GM12878 (cell line): ENCODE results near the gene MBNL1. TPM values are rescaled to one million over a fixed set of nuclear protein-coding genes. Genes with fewer than 3 reads are reported as not detected.

Experiments used
- ATAC-seq: fragments of 200-7000 bp; cut with Tn5 transposase; 3 replicates; pipeline ENCODE4 v1.9.1; 2020; ENCODE audit warnings: mild to moderate bottlenecking, moderate library complexity
- BruUV-seq: library from RNA; stranded (reverse); fragments of 400-500 nt; replicated peaks from 2 replicates; lab custom pipeline; 2021; lab: Mats Ljungman, UMichigan
- CTCF ChIA-PET: fragments of 300-600 bp; sonication (Branson Sonifier 250); formaldehyde crosslinking; extraction: SDS; loops from one replicate; lab custom pipeline; 2021; ENCODE audit warnings: inconsistent platforms; lab: Yijun Ruan, JAX
- POLR2A ChIA-PET: fragments of 350-600 bp; formaldehyde crosslinking; extraction: SDS; loops from one replicate; lab custom pipeline; 2021; ENCODE audit warnings: inconsistent platforms; lab: Charles Lee
- RAD21 ChIA-PET: fragments of 300-600 bp; sonication (Branson Sonifier 250); formaldehyde crosslinking; loops from one replicate; lab custom pipeline; 2023; ENCODE audit warnings: antibody characterized with exemption; ENCODE audit not compliant: unreplicated experiment; lab: Charles Lee
- SMC1A ChIA-PET: fragments of 300-600 bp; sonication (Branson Sonifier 250); formaldehyde crosslinking; loops from one replicate; lab custom pipeline; 2023; ENCODE audit not compliant: unreplicated experiment, uncharacterized antibody; lab: Charles Lee
- DNase-seq: peaks from one replicate; pipeline ENCODE4 v3.0.0-alpha.2; 2011; ENCODE audit warnings: low read depth, low spot score
- FAIRE-seq: peaks from 3 replicates; lab custom pipeline; 2011; peaks lifted over from hg19 to GRCh38; lab: Jason Lieb, UNC
- H2AFZ ChIP-seq: 2 replicates; pipeline ENCODE4 v1.6.0; 2011; ENCODE audit warnings: low read depth, low read length, control low read depth; ENCODE audit not compliant: control insufficient read depth
- H3K27ac ChIP-seq: 2 replicates; pipeline ENCODE4 v1.5.1; 2011; ENCODE audit warnings: control low read depth; ENCODE audit not compliant: control insufficient read depth, insufficient read depth
- H3K27me3 ChIP-seq, 2 experiments: replicated peaks in 1 of 2; 2 replicates each; pipeline versions ENCODE4 v1.6.0 to v1.6.1; 2011; ENCODE audit warnings: low read length in 1 of 2; ENCODE audit not compliant: control insufficient read depth in 2 of 2, insufficient read depth in 2 of 2
- H3K36me3 ChIP-seq, 2 experiments: 2 replicates each; pipeline ENCODE4 v1.5.1; 2011; ENCODE audit warnings: low read length in 1 of 2; ENCODE audit not compliant: control insufficient read depth in 2 of 2, insufficient read depth in 2 of 2
- H3K4me1 ChIP-seq: 2 replicates; pipeline ENCODE4 v1.6.1; 2011; ENCODE audit warnings: mild to moderate bottlenecking, low read length, moderate library complexity, mixed read lengths; ENCODE audit not compliant: control insufficient read depth, insufficient read depth
- H3K4me2 ChIP-seq: 2 replicates; pipeline ENCODE4 v1.6.0; 2011; ENCODE audit warnings: control low read depth; ENCODE audit not compliant: control insufficient read depth, insufficient read depth
- H3K4me3 ChIP-seq: fragments of 200-600 bp; sonication (generic); 2 replicates; pipeline ENCODE4 v1.5.1; 2016
- H3K79me2 ChIP-seq: 2 replicates; pipeline ENCODE4 v1.6.0; 2011; ENCODE audit warnings: low read length; ENCODE audit not compliant: control insufficient read depth, insufficient read depth
- H3K9ac ChIP-seq: 2 replicates; pipeline ENCODE4 v1.8.0; 2011; ENCODE audit warnings: low read length, control low read depth, mixed read lengths; ENCODE audit not compliant: control insufficient read depth, insufficient read depth
- H3K9me3 ChIP-seq: replicated peaks from 3 replicates; pipeline ENCODE4 v1.5.1; 2011; ENCODE audit warnings: mild to moderate bottlenecking, low read length; ENCODE audit not compliant: control insufficient read depth, insufficient read depth
- H4K20me1 ChIP-seq: 2 replicates; pipeline ENCODE4 v1.6.0; 2011; ENCODE audit not compliant: control insufficient read depth, insufficient read depth
- CBX3 ChIP-seq: fragments of 200-600 bp; sonication (generic); IDR thresholded peaks from 2 replicates; pipeline ENCODE4 v1.6.1; 2016; ENCODE audit warnings: low read depth, borderline replicate concordance
- JUNB ChIP-seq: IDR thresholded peaks from 2 replicates; pipeline ENCODE4 v1.6.1; 2016; ENCODE audit warnings: antibody characterized with exemption, mild to moderate bottlenecking
- MEF2A ChIP-seq: IDR thresholded peaks from 2 replicates; pipeline ENCODE4 v1.6.1; 2011; ENCODE audit warnings: low read depth, mild to moderate bottlenecking, low read length, moderate library complexity; ENCODE audit not compliant: insufficient read depth
- SP1 ChIP-seq: IDR thresholded peaks from one replicate; pipeline ENCODE4 v1.6.1; 2011; ENCODE audit warnings: low read depth, low read length
- TCF7 ChIP-seq: IDR thresholded peaks from 2 replicates; pipeline ENCODE4 v1.6.1; 2014; ENCODE audit warnings: antibody characterized with exemption, borderline replicate concordance
- YY1 ChIP-seq: IDR thresholded peaks from 2 replicates; pipeline ENCODE4 v1.6.1; 2011; ENCODE audit warnings: low read depth, mild to moderate bottlenecking, low read length
- WGBS: methylation state at CpG from one replicate; pipeline ENCODE4 v1.1.6; 2016; ENCODE audit warnings: low lambda C conversion rate; ENCODE audit not compliant: insufficient replicate concordance, insufficient coverage; ENCODE audit errors: missing lambda C conversion rate; 5-methylcytosine and 5-hydroxymethylcytosine counted together
- in situ Hi-C: fragments of 300-500 bp; cut with MboI; formaldehyde crosslinking; loops from 9 replicates; pipeline ENCODE4 v1.14.3; 2018; ENCODE audit warnings: mixed read lengths
- intact Hi-C: fragments of 100-400 bp; cut with micrococcal nuclease; formaldehyde crosslinking; loops from one replicate; pipeline ENCODE4 v1.14.2; 2022; ENCODE audit not compliant: unreplicated experiment
- polyA plus RNA-seq, 11 experiments: library from polyadenylated mRNA; depleted of rRNA in 4 of 11; unstranded in 6 of 11; stranded (reverse) in 5 of 11; fragments of >200 nt; fragmentation: Nextera tagmentation in 4 of 11; fragmentation: Illumina TruSeq in 1 of 11; extraction: Ambion mirVana in 4 of 11; extraction: Trizol in 1 of 11; gene quantifications; 1 replicate in 1 of 11; 2 replicates in 10 of 11; pipeline versions ENCODE4 v1.2.1 to v1.2.3, GENCODE V29; 2011 to 2016; ENCODE audit warnings: inconsistent platforms in 2 of 11, missing spikeins in 2 of 11, low read depth in 1 of 11
- total RNA-seq, 4 experiments: library from RNA; depleted of rRNA in 3 of 4; stranded (reverse); fragments of >200 nt in 3 of 4; fragmentation: Illumina TruSeq in 1 of 4; extraction: Trizol in 1 of 4; gene quantifications; 2 replicates each; pipeline versions ENCODE4 v1.2.1 to v1.2.3, GENCODE V29; 2013 to 2021
- TF ChIP-seq, protein P1 (sequence below): fragments of 150-350 bp; IDR thresholded peaks from 2 replicates; pipeline ENCODE4 v1.6.1; 2014; ENCODE audit warnings: mild to moderate bottlenecking, low read depth, low read length
- TF ChIP-seq, protein P2 (sequence below): IDR thresholded peaks from 2 replicates; pipeline ENCODE4 v1.6.1; 2012; ENCODE audit warnings: improper control_type of control experiment, low read depth, low read length; ENCODE audit not compliant: insufficient replicate concordance
- TF ChIP-seq, protein P3 (sequence below): IDR thresholded peaks from 2 replicates; pipeline ENCODE4 v1.6.1; 2011; ENCODE audit warnings: mild to moderate bottlenecking, low read depth, low read length, moderate library complexity; ENCODE audit not compliant: insufficient replicate concordance

The MBNL1 gene
- total and polyA plus RNA-seq, 10 of the 15 experiments (the other 5 are each of a cell fraction or from before 2014, with no cell fraction given) = 59.6 to 337 (median 143) TPM

DNA sequence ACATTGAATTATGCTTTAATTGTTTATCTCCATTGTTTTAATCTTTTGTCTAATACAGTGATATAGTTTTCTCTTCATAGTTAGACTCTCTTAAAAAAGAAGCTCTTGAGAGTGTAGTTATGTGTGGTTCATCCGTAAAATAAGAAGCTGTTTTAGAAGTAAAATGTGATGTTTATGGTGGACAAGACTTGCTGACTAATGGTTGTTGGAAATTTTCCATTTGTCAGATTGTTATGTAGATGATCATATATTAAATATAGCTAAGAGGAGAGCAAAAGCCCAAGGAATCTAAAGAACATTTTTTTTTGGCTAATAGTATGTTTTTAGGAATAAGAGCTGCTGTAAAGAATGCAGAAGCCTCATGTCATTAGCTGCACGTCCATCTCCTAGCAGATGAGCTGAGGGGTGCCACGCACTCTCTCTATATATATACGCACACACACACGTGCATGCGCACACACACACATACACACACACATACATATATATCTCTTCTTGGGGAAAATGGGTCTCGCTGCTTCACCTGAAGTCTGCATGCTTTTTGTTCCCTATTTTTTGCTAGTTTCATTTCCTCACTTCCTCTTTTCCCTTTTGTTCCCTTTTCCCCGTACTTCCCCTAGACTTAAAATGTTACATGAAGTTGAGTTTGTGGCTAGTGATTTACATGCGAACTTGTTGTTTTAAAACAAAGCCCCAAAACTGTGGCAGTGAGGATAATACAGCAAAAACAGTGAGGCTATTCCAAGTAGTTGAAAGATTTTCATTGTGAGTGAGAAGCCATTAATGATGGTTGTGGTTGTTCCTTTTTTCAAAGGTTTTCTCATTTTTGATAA, 107.8 kb downstream of the MBNL1 start:
- under 1% methylated on average over 9 of the region's 9 CpGs for WGBS
- ChIA-PET CTCF (interaction anchor here (0.6 to 1.8 kb wide), 7 partner anchors 10 to 300 kb away, joined by 3 to 5 read pairs (median 3); no protein-coding TSS in a partner anchor), POLR2A (interaction anchor here (0.5 to 1.3 kb wide), 6 partner anchors 10 to 66 kb away, joined by 3 to 4 read pairs (median 3); no protein-coding TSS in a partner anchor), SMC1A (interaction anchor here (0.6 to 4.6 kb wide), 25 partner anchors 13 to 199 kb away, joined by 3 to 55 read pairs (median 4); no protein-coding TSS in a partner anchor), RAD21 (interaction anchor here (0.7 to 2.3 kb wide), 20 partner anchors 10 to 200 kb away, joined by 3 to 14 read pairs (median 4); partner anchors contain the start of gene MBNL1)
- H3K27me3 ChIP-seq = no peaks in the 10 kb centered on the region
- peaks cover 11% of the 10 kb centered on the region for H3K9me3 ChIP-seq
- peak overlapping the region; percentile 61 for H3K4me2 ChIP-seq
- in situ Hi-C loops (no loop called here), intact Hi-C loops (loop anchor here (2.0 to 10.0 kb wide), 3 partner anchors 74 to 302 kb away; partner anchors contain the start of gene MBNL1)
- peak; percentile 83 for ATAC-seq
- H3K79me2 ChIP-seq = peaks cover 93% of the 10 kb centered on the region
- peak overlapping the region; percentile 45 for H3K9ac ChIP-seq
- no peak overlapping the region for H2AFZ ChIP-seq
- peak; percentile 97 for DNase-seq
- peaks cover 30% of the 10 kb centered on the region for H3K4me1 ChIP-seq
- peak overlapping the region; percentile 90 for H3K27ac ChIP-seq
- TSS peak; percentile 99 for BruUV-seq
- peak; percentile 94 for FAIRE-seq
- no peaks in the 10 kb centered on the region for H4K20me1 ChIP-seq
- peaks cover 1 to 11% of the 10 kb centered on the region in 2 experiments; a peak in 2 of 4 replicates for H3K36me3 ChIP-seq
- no peak overlapping the region; the same call in 1 of the 2 replicates for H3K4me3 ChIP-seq
- TF ChIP-seq, protein P1, sequence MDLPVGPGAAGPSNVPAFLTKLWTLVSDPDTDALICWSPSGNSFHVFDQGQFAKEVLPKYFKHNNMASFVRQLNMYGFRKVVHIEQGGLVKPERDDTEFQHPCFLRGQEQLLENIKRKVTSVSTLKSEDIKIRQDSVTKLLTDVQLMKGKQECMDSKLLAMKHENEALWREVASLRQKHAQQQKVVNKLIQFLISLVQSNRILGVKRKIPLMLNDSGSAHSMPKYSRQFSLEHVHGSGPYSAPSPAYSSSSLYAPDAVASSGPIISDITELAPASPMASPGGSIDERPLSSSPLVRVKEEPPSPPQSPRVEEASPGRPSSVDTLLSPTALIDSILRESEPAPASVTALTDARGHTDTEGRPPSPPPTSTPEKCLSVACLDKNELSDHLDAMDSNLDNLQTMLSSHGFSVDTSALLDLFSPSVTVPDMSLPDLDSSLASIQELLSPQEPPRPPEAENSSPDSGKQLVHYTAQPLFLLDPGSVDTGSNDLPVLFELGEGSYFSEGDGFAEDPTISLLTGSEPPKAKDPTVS = no peak
- peak; percentile 72 for TF ChIP-seq SP1
- TF ChIP-seq, protein P2, sequence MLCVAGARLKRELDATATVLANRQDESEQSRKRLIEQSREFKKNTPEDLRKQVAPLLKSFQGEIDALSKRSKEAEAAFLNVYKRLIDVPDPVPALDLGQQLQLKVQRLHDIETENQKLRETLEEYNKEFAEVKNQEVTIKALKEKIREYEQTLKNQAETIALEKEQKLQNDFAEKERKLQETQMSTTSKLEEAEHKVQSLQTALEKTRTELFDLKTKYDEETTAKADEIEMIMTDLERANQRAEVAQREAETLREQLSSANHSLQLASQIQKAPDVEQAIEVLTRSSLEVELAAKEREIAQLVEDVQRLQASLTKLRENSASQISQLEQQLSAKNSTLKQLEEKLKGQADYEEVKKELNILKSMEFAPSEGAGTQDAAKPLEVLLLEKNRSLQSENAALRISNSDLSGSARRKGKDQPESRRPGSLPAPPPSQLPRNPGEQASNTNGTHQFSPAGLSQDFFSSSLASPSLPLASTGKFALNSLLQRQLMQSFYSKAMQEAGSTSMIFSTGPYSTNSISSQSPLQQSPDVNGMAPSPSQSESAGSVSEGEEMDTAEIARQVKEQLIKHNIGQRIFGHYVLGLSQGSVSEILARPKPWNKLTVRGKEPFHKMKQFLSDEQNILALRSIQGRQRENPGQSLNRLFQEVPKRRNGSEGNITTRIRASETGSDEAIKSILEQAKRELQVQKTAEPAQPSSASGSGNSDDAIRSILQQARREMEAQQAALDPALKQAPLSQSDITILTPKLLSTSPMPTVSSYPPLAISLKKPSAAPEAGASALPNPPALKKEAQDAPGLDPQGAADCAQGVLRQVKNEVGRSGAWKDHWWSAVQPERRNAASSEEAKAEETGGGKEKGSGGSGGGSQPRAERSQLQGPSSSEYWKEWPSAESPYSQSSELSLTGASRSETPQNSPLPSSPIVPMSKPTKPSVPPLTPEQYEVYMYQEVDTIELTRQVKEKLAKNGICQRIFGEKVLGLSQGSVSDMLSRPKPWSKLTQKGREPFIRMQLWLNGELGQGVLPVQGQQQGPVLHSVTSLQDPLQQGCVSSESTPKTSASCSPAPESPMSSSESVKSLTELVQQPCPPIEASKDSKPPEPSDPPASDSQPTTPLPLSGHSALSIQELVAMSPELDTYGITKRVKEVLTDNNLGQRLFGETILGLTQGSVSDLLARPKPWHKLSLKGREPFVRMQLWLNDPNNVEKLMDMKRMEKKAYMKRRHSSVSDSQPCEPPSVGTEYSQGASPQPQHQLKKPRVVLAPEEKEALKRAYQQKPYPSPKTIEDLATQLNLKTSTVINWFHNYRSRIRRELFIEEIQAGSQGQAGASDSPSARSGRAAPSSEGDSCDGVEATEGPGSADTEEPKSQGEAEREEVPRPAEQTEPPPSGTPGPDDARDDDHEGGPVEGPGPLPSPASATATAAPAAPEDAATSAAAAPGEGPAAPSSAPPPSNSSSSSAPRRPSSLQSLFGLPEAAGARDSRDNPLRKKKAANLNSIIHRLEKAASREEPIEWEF = no peak
- peak; percentile 69 for TF ChIP-seq JUNB
- no peak for TF ChIP-seq CBX3
- peak; percentile 67 for TF ChIP-seq YY1
- TF ChIP-seq MEF2A = peak; percentile 92
- peak; percentile 85 for TF ChIP-seq TCF7
- TF ChIP-seq, protein P3, sequence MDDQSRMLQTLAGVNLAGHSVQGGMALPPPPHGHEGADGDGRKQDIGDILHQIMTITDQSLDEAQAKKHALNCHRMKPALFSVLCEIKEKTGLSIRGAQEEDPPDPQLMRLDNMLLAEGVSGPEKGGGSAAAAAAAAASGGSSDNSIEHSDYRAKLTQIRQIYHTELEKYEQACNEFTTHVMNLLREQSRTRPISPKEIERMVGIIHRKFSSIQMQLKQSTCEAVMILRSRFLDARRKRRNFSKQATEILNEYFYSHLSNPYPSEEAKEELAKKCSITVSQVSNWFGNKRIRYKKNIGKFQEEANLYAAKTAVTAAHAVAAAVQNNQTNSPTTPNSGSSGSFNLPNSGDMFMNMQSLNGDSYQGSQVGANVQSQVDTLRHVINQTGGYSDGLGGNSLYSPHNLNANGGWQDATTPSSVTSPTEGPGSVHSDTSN = peak; percentile 67
